HFFc6 (cell line): Measurements from ENCODE around the gene SCNM1. TPM values are rescaled to one million over a fixed set of nuclear protein-coding genes. Genes with fewer than 3 reads are reported as not detected.
"Not testable (repeated sequence)": the region's sequence is repeated elsewhere in the genome, so short reads cannot be mapped to it uniquely, and the experiment has no call there.

Experiments used
- DNase-seq: peaks from one replicate; pipeline ENCODE4 v3.0.0-alpha.2; 2018
- H3K27ac Mint-ChIP-seq: 2 replicates; pipeline ENCODE4 v1.8.0; 2020; ENCODE audit warnings: mild to moderate bottlenecking, mixed read lengths
- H3K27me3 Mint-ChIP-seq: 2 replicates; pipeline ENCODE4 v1.8.0; 2021; ENCODE audit warnings: mild to moderate bottlenecking, moderate library complexity, mixed read lengths; ENCODE audit not compliant: insufficient read depth
- H3K36me3 Mint-ChIP-seq: 2 replicates; pipeline ENCODE4 v1.8.0; 2021; ENCODE audit warnings: low read depth, mixed read lengths
- H3K4me1 Mint-ChIP-seq: 2 replicates; pipeline ENCODE4 v1.8.0; 2020; ENCODE audit warnings: low read depth, mixed read lengths
- H3K4me3 Mint-ChIP-seq: 2 replicates; pipeline ENCODE4 v1.8.0; 2020; ENCODE audit warnings: mild to moderate bottlenecking, moderate library complexity, mixed read lengths
- H3K9me3 Mint-ChIP-seq: 2 replicates; pipeline ENCODE4 v1.8.0; 2020; ENCODE audit warnings: mild to moderate bottlenecking, mixed read lengths
- total RNA-seq, 6 experiments: library from RNA; stranded (reverse); fragmentation: NEBNext Ultra II Directional; extraction: Animal tissue kit (Norgen Biotek cat#: 25700); gene quantifications; 2 replicates in 1 of 6; 3 replicates in 5 of 6; pipeline ENCODE4 v1.2.3, GENCODE V29; 2021
- TF ChIP-seq, protein P1 (sequence below): fragments of 200-600 bp; sonication (generic); IDR thresholded peaks from 2 replicates; pipeline ENCODE4 v1.5.0; 2021; ENCODE audit warnings: antibody characterized with exemption, mild to moderate bottlenecking

Gene SCNM1
- total RNA-seq, 6 experiments from 2014 or later = 38.4 to 45.7 (median 41.5) TPM

GRCh38 chr1:151196292-151196800 is 30.4 kb downstream of the SCNM1 start:
- H3K27me3 Mint-ChIP-seq = peaks cover 10% of the 10 kb centered on the region
- peaks cover 16% of the 10 kb centered on the region for H3K36me3 Mint-ChIP-seq
- peak overlapping the region; percentile 98 for H3K27ac Mint-ChIP-seq
- TF ChIP-seq, protein P1, sequence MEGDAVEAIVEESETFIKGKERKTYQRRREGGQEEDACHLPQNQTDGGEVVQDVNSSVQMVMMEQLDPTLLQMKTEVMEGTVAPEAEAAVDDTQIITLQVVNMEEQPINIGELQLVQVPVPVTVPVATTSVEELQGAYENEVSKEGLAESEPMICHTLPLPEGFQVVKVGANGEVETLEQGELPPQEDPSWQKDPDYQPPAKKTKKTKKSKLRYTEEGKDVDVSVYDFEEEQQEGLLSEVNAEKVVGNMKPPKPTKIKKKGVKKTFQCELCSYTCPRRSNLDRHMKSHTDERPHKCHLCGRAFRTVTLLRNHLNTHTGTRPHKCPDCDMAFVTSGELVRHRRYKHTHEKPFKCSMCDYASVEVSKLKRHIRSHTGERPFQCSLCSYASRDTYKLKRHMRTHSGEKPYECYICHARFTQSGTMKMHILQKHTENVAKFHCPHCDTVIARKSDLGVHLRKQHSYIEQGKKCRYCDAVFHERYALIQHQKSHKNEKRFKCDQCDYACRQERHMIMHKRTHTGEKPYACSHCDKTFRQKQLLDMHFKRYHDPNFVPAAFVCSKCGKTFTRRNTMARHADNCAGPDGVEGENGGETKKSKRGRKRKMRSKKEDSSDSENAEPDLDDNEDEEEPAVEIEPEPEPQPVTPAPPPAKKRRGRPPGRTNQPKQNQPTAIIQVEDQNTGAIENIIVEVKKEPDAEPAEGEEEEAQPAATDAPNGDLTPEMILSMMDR = peak; percentile 76
- DNase-seq = peak; percentile 87
- no peaks in the 10 kb centered on the region; the same call in 1 of the 2 replicates for H3K9me3 Mint-ChIP-seq
- peaks cover 46% of the 10 kb centered on the region for H3K4me1 Mint-ChIP-seq
- peak overlapping the region; percentile 82 for H3K4me3 Mint-ChIP-seq

GRCh38 chr1:151197863-151198253 is 31.9 kb downstream of the SCNM1 start:
- peak overlapping the region; percentile 96 for H3K4me3 Mint-ChIP-seq
- no peak for DNase-seq
- H3K36me3 Mint-ChIP-seq = peaks cover 22% of the 10 kb centered on the region
- no peaks in the 10 kb centered on the region; the same call in 1 of the 2 replicates for H3K9me3 Mint-ChIP-seq
- peak overlapping the region; percentile 99 for H3K27ac Mint-ChIP-seq
- TF ChIP-seq, protein P1 = no peak
- H3K4me1 Mint-ChIP-seq = peaks cover 53% of the 10 kb centered on the region
- peaks cover 10% of the 10 kb centered on the region for H3K27me3 Mint-ChIP-seq

GRCh38 chr1:151198254-151199127 is 32.5 kb downstream of the SCNM1 start, which contains the start of gene PIP5K1A:
TSS of gene PIP5K1A (plus strand) at chr1:151198552. CDS start at chr1:151198997, 445 bp downstream.
- Mint-ChIP-seq H3K9me3 (no peaks in the 10 kb centered on the region; the same call in 1 of the 2 replicates), H3K27ac (peak within 1 kb of the TSS; percentile 99), H3K27me3 (peaks cover 10% of the 10 kb centered on the region), H3K4me1 (peaks cover 53% of the 10 kb centered on the region), H3K4me3 (peak within 1 kb of the TSS; percentile 96), H3K36me3 (peaks cover 22% of the 10 kb centered on the region)
- DNase-seq = peak; percentile 98
- TF ChIP-seq, protein P1 = no peak

- peak; percentile 81 for DNase-seq
- Mint-ChIP-seq H3K4me3 (peak overlapping the region; percentile 96), H3K36me3 (peaks cover 29% of the 10 kb centered on the region), H3K4me1 (peaks cover 49% of the 10 kb centered on the region), H3K27me3 (peaks cover 10% of the 10 kb centered on the region), H3K27ac (peak overlapping the region; percentile 99), H3K9me3 (no peaks in the 10 kb centered on the region; the same call in 1 of the 2 replicates)
- TF ChIP-seq, protein P1 = no peak
Measured at GRCh38 chr1:151199873-151200581, 34.1 kb downstream of the SCNM1 start.

- H3K36me3 Mint-ChIP-seq = peaks cover 31% of the 10 kb centered on the region
- DNase-seq, H3K4me3 Mint-ChIP-seq, H3K27me3 Mint-ChIP-seq, H3K27ac Mint-ChIP-seq, H3K9me3 Mint-ChIP-seq: not testable (repeated sequence)
- H3K4me1 Mint-ChIP-seq = peaks cover 44% of the 10 kb centered on the region
Measured at GRCh38 chr1:151205381-151205965, 39.5 kb downstream of the SCNM1 start.
